Heart right ventricle (tissue), 16 donors: ENCODE measurements around the gene HLA-DOB. TPM values are rescaled to one million over a fixed set of nuclear protein-coding genes. Genes with fewer than 3 reads are reported as not detected.

Experiments used
- ATAC-seq, 8 donors: fragments of 200-7000 bp; cut with Tn5 transposase; one replicate each; pipeline ENCODE4 v1.9.1; 2020; ENCODE audit warnings: mild to moderate bottlenecking in 8 of 8, moderate library complexity in 8 of 8, moderate number of reproducible peaks in 1 of 8
- DNase-seq, 2 donors: peaks; one replicate each; pipeline ENCODE4 v3.0.0-alpha.2; 2020
- H3K27ac ChIP-seq, 10 donors: fragments of 200-600 bp; sonication (generic) in 2 of 10; one replicate each; pipeline versions ENCODE4 v1.5.0 to v1.8.0; 2020 to 2022; ENCODE audit warnings: mild to moderate bottlenecking in 3 of 10
- H3K27me3 ChIP-seq, 7 donors: fragments of 200-600 bp; one replicate each; pipeline ENCODE4 v1.8.0; 2021 to 2022; ENCODE audit warnings: mild to moderate bottlenecking in 2 of 7
- H3K36me3 ChIP-seq, 9 donors: fragments of 200-600 bp; sonication (generic) in 1 of 9; one replicate each; pipeline versions ENCODE4 v1.5.0 to v1.8.0; 2020 to 2022; ENCODE audit warnings: mild to moderate bottlenecking in 2 of 9
- H3K4me1 ChIP-seq, 9 donors: fragments of 200-600 bp; sonication (generic) in 1 of 9; one replicate each; pipeline versions ENCODE4 v1.5.0 to v1.8.0; 2020 to 2022; ENCODE audit warnings: mild to moderate bottlenecking in 4 of 9
- H3K4me3 ChIP-seq, 10 donors: fragments of 200-600 bp; sonication (generic) in 2 of 10; one replicate each; pipeline versions ENCODE4 v1.5.0 to v1.8.0; 2020 to 2022; ENCODE audit warnings: mild to moderate bottlenecking in 7 of 10, moderate library complexity in 2 of 10
- H3K9me3 ChIP-seq, 11 donors: fragments of 200-600 bp in 10 of 11; sonication (generic) in 2 of 11; one replicate each; pipeline versions ENCODE4 v1.5.0 to v1.8.0; 2013 to 2022; ENCODE audit warnings: mild to moderate bottlenecking in 2 of 11, control low read depth in 1 of 11, moderate library complexity in 1 of 11
- WGBS, 2 donors: extraction: QIAGEN DNeasy Blood & Tissue Kit; methylation state at CpG; one replicate each; pipeline ENCODE4 v1.1.7; 2013; ENCODE audit warnings: inconsistent platforms in 1 of 2; 5-methylcytosine and 5-hydroxymethylcytosine counted together
- intact Hi-C, 10 donors: fragments of 100-400 bp; cut with DNase I; formaldehyde crosslinking; loops; one replicate each; pipeline versions ENCODE4 v1.11.1 to v1.14.2; 2022
- polyA plus RNA-seq, 2 donors: library from polyadenylated mRNA; stranded (reverse); fragments of 200-250 nt; gene quantifications; one replicate each; pipeline ENCODE4 v1.2.3, GENCODE V29; 2013
- total RNA-seq, 10 donors: library from RNA; stranded (reverse); fragmentation: NEBNext Ultra II Directional in 3 of 10; extraction: Animal tissue kit (Norgen Biotek cat#: 25700) in 3 of 10; gene quantifications; one replicate each; pipeline versions ENCODE4 v1.2.1 to v1.2.4, GENCODE V29; 2021 to 2023
- TF ChIP-seq, protein P1 (sequence below), 9 donors: fragments of 200-600 bp; sonication (generic) in 2 of 9; IDR thresholded peaks; one replicate each; pipeline versions ENCODE4 v1.5.0 to v1.8.0; 2021 to 2022; ENCODE audit warnings: antibody characterized with exemption in 9 of 9, mild to moderate bottlenecking in 5 of 9, moderate library complexity in 1 of 9
- donor health status: Arrhythmogenic right ventricular cardiomyopathy.
- donor health status: ischemic (EF 13 %, LVEDD 7.1; RV severe dilation, severe dysfunction).
- donor health status: healthy with polysubstance abuse.
- donor health status: DM: no; HTN: yes; CAD: no.
- donor health status: DM: no; HTN: no; CAD: no.
- donor health status: ischemic (EF 25% LVEDD 6.9; RV normal size, moderate dysfunction).
- donor health status: ischemic (EF 25% LVEDD 5.7; RV mildly dilated, moderate dysfunction).
- donor health status: healthy.
- donor health status: DM: yes; HTN: yes; CAD: no.
- donor health status: Ischemic cardiomyopathy.
- donor health status: ischemic (EF 35%, LVEDD 5.7; RV mildly dilated, moderate dysfunction).
- donor health status: nonischemic (EF 11% LVEDD 7.7; RV severe dilation, severe dysfunction).
- donor health status: DM: yes; HTN: yes; CAD: no.
- donor health status: PGD.
- donor health status: ischemic (EF 29% LVEDD 5.4; RV normal size, mild dysfunction).
- donor health status: nonischemic (EF 23%, LVEDD 6.1; RV moderate dilation, normal function).

Gene HLA-DOB
- total and polyA plus RNA-seq, 12 donors, result 0.21 to 2.1 (median 0.48) TPM; not detected in 2

DNA sequence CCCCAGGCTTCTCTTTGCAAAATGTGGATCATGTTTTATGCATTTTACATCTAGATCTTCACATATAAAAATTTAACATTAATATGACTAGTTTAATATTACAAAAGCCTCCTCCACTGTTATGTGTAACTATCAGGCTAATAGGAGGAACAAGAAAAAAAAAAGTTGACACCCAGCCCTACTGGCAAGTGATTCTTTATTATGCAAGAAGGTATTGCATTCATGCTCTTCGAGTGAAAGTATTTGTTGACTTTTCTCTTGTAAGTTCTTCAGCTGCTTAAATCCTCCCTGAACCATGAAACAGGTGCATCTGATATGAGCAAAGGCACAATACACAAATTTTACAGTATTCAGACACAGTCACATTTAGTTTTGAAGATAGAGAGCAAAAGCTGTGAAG, 52.8 kb downstream of the HLA-DOB start:
- H3K36me3 ChIP-seq, result no peaks in the 10 kb centered on the region
- TF ChIP-seq, protein P1, sequence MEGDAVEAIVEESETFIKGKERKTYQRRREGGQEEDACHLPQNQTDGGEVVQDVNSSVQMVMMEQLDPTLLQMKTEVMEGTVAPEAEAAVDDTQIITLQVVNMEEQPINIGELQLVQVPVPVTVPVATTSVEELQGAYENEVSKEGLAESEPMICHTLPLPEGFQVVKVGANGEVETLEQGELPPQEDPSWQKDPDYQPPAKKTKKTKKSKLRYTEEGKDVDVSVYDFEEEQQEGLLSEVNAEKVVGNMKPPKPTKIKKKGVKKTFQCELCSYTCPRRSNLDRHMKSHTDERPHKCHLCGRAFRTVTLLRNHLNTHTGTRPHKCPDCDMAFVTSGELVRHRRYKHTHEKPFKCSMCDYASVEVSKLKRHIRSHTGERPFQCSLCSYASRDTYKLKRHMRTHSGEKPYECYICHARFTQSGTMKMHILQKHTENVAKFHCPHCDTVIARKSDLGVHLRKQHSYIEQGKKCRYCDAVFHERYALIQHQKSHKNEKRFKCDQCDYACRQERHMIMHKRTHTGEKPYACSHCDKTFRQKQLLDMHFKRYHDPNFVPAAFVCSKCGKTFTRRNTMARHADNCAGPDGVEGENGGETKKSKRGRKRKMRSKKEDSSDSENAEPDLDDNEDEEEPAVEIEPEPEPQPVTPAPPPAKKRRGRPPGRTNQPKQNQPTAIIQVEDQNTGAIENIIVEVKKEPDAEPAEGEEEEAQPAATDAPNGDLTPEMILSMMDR (IDR thresholded peaks at IDR 0.05), result no peak
- WGBS, 2 donors, result 41 to 57% methylated on average over 1 of the region's 1 CpG
- no peak overlapping the region for H3K27ac ChIP-seq
- no peaks in the 10 kb centered on the region for H3K9me3 ChIP-seq
- intact Hi-C loops, result no loop called here
- peaks cover 0 to 79% (median 53%) of the 10 kb centered on the region in 7 donors for H3K27me3 ChIP-seq
- no peak overlapping the region for H3K4me3 ChIP-seq
- no peaks in the 10 kb centered on the region for H3K4me1 ChIP-seq
- ATAC-seq, result no peak
- DNase-seq, result no peak

DNA sequence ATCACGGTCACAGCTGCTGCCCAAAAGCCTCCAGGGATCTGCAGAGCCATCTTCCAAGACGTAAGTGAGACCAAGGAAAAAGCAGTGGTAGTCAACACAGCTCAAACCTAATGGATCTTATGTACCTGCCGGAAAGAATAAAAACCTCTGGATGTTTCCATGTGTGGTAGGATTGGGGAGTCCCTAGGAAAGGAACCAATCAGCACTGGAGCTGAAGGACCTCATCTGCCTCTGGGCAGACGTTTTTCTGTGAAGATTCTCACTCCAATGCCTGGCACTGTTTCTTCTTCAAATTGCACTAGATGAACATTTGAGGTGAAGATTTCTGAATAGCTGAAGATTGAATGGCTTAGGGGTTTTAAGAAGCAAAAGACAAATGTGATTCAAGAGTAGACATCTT, 53.4 kb downstream of the HLA-DOB start, which contains the start of gene HLA-DQB2:
HLA-DQB2 (minus strand) TSS at position 112 of the 400 bp plus-strand sequence; CDS start at position 50, 62 bp downstream.
- ATAC-seq, result no peak
- TF ChIP-seq, protein P1 (IDR thresholded peaks at IDR 0.05), result no peak
- WGBS, 2 donors, result 40 to 49% methylated on average over 4 of the region's 4 CpGs
- H3K27ac ChIP-seq, result no peak within 1 kb of the TSS
- H3K4me3 ChIP-seq, result no peak within 1 kb of the TSS
- intact Hi-C loops, result no loop called here
- no peaks in the 10 kb centered on the region for H3K4me1 ChIP-seq
- no peaks in the 10 kb centered on the region for H3K36me3 ChIP-seq
- no peaks in the 10 kb centered on the region for H3K9me3 ChIP-seq
- DNase-seq, result no peak
- H3K27me3 ChIP-seq, result peaks cover 0 to 75% (median 53%) of the 10 kb centered on the region in 7 donors

Other genes starting within 250 kb of the HLA-DOB start
- 100 to 1,000 TPM in 3 of 10 donors, 10 to 100 TPM in 7; 29.2 to 313 (median 76.4) TPM for gene HLA-DRB1, start 227.2 kb downstream of the HLA-DOB start, total RNA-seq
- gene HLA-DRB1, start 227.2 kb downstream of the HLA-DOB start, polyA plus RNA-seq, result 10 to 100 TPM; 28.8 to 83.7 TPM
- gene HLA-DQA1, start 179.6 kb downstream of the HLA-DOB start, total RNA-seq, result 100 to 1,000 TPM in 1 of 10 donors, 10 to 100 TPM in 7, 1 to 10 TPM in 2; 1.3 to 136 (median 16.2) TPM
- 1 to 10 TPM; 5.9 to 9.6 TPM for gene HLA-DQA1, start 179.6 kb downstream of the HLA-DOB start, polyA plus RNA-seq
- 10 to 100 TPM in 6 of 10 donors, 1 to 10 TPM in 4; 6.2 to 73.7 (median 14.4) TPM for gene HLA-DQB1, start 150.3 kb downstream of the HLA-DOB start, total RNA-seq
- gene HLA-DQB1, start 150.3 kb downstream of the HLA-DOB start, polyA plus RNA-seq, result 10 to 100 TPM; 18.8 to 81.2 TPM
- gene HLA-DQA2, start 75.6 kb downstream of the HLA-DOB start, total RNA-seq, result 10 to 100 TPM in 1 of 10 donors, 1 to 10 TPM in 4, under 1 TPM in 4, not detected in 1; 0.18 to 28.1 (median 1.9) TPM
- gene HLA-DQA2, start 75.6 kb downstream of the HLA-DOB start, polyA plus RNA-seq, result not detected
- 10 to 100 TPM in 1 of 10 donors, 1 to 10 TPM in 3, under 1 TPM in 4, not detected in 2; 0.30 to 14.6 (median 0.92) TPM for gene HLA-DQB2, start 53.5 kb downstream of the HLA-DOB start, total RNA-seq
- not detected for gene HLA-DQB2, start 53.5 kb downstream of the HLA-DOB start, polyA plus RNA-seq
- gene TAP2, start 21.7 kb upstream of the HLA-DOB start, total RNA-seq, result 10 to 100 TPM in 7 of 10 donors, 1 to 10 TPM in 3; 8.8 to 92.1 (median 13.8) TPM
- 10 to 100 TPM; 12.8 to 13.8 TPM for gene TAP2, start 21.7 kb upstream of the HLA-DOB start, polyA plus RNA-seq
- gene PSMB8, start 27.0 kb upstream of the HLA-DOB start, total RNA-seq, result 100 to 1,000 TPM in 1 of 10 donors, 10 to 100 TPM in 7, 1 to 10 TPM in 2; 8.5 to 127 (median 11.7) TPM
- gene PSMB8, start 27.0 kb upstream of the HLA-DOB start, polyA plus RNA-seq, result 10 to 100 TPM; 40.2 to 42.9 TPM
- gene TAP1, start 36.7 kb upstream of the HLA-DOB start, total RNA-seq, result 100 to 1,000 TPM in 1 of 10 donors, 10 to 100 TPM in 9; 12.8 to 213 (median 15.4) TPM
- 10 to 100 TPM; 35.4 to 38.3 TPM for gene TAP1, start 36.7 kb upstream of the HLA-DOB start, polyA plus RNA-seq
- gene PSMB9, start 37.2 kb upstream of the HLA-DOB start, total RNA-seq, result 100 to 1,000 TPM in 1 of 10 donors, 10 to 100 TPM in 8, 1 to 10 TPM in 1; 10.0 to 198 (median 14.3) TPM
- 10 to 100 TPM; 23.4 to 33.4 TPM for gene PSMB9, start 37.2 kb upstream of the HLA-DOB start, polyA plus RNA-seq
- gene HLA-DMB, start 124.0 kb upstream of the HLA-DOB start, total RNA-seq, result 10 to 100 TPM in 4 of 10 donors, 1 to 10 TPM in 6; 2.7 to 79.8 (median 7.6) TPM
- 1 to 10 TPM; 5.5 to 7.8 TPM for gene HLA-DMB, start 124.0 kb upstream of the HLA-DOB start, polyA plus RNA-seq
- gene HLA-DMA, start 136.1 kb upstream of the HLA-DOB start, total RNA-seq, result 100 to 1,000 TPM in 1 of 10 donors, 10 to 100 TPM in 8, 1 to 10 TPM in 1; 7.8 to 106 (median 14.5) TPM
- 10 to 100 TPM; 11.8 to 47.6 TPM for gene HLA-DMA, start 136.1 kb upstream of the HLA-DOB start, polyA plus RNA-seq
- gene BRD2, start 151.6 kb upstream of the HLA-DOB start, total RNA-seq, result 10 to 100 TPM; 64.9 to 97.0 (median 74.9) TPM
- gene BRD2, start 151.6 kb upstream of the HLA-DOB start, polyA plus RNA-seq, result 10 to 100 TPM; 49.3 to 87.2 TPM
- 10 to 100 TPM in 1 of 10 donors, 1 to 10 TPM in 8, under 1 TPM in 1; 0.75 to 22.8 (median 2.0) TPM for gene HLA-DOA, start 192.6 kb upstream of the HLA-DOB start, total RNA-seq
- 1 to 10 TPM in 1 of 2 donors, under 1 TPM in 1; 0.65 to 2.1 TPM for gene HLA-DOA, start 192.6 kb upstream of the HLA-DOB start, polyA plus RNA-seq